Measurements from ENCODE around the gene NCOA6. TPM values are rescaled to one million over a fixed set of nuclear protein-coding genes. Genes with fewer than 3 reads are reported as not detected.
"Not testable (repeated sequence)": the region's sequence is repeated elsewhere in the genome, so short reads cannot be mapped to it uniquely, and the experiment has no call there.

Gene NCOA6
- polyA plus RNA-seq, 1 donor from 2014 or later = 13.0 TPM

DNA sequence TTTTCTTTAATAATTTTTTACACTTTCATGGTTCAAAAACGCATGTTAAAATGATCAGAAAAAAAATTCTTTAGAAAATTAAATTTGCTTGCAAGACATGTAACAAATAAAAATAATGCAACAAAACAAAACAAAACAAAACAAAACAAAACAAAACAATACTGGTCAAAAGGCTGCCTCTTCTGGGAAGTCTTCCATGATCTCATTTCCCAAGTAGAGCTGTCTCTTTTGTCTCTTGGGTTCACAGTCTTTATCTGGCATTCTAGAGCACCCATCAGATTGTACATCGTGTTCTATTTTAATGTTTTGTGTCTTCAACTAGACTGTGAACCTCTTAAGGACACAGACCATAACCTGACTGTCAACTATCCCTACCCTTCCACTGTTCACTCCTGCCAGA lies 96.0 kb downstream of the NCOA6 start:
- Histone ChIP-seq H3K36me3 (ENCODE audit: insufficient read depth, low read length) (peaks cover 5% of the 10 kb centered on the region), H3K27me3 (ENCODE audit: insufficient read depth, low read depth, low read length) (no peaks in the 10 kb centered on the region), H3F3A (ENCODE audit: insufficient read depth, low read length, poor library complexity, severe bottlenecking) (no peaks in the 10 kb centered on the region), H3K79me2 (replicated peaks; ENCODE audit: insufficient read depth, low read length) (no peaks in the 10 kb centered on the region), H2AFZ (ENCODE audit: low read depth, low read length) (no peak overlapping the region), H4K20me1 (ENCODE audit: insufficient read depth) (no peaks in the 10 kb centered on the region), H3K4me2 (ENCODE audit: low read length) (no peak overlapping the region), H3K4me3 (ENCODE audit: low read length) (no peak overlapping the region), H3K9ac (ENCODE audit: low read length) (no peak overlapping the region), H3K9me3 (ENCODE audit: low read length) (no peaks in the 10 kb centered on the region), H3K27ac (ENCODE audit: low read length) (no peak overlapping the region), H3K9me2 (ENCODE audit: insufficient read depth, low read length) (no peaks in the 10 kb centered on the region)
- TF ChIP-seq RAD21 (conservative IDR thresholded peaks at IDR 0.05) = no peak
- no peak for TF ChIP-seq POLR2AphosphoS5 (IDR thresholded peaks at IDR 0.05)
- TF ChIP-seq EZH2 (IDR thresholded peaks at IDR 0.05; ENCODE audit: borderline replicate concordance, insufficient read depth, low read length, poor library complexity, severe bottlenecking) = no peak
- no peak for TF ChIP-seq EP300 (conservative IDR thresholded peaks at IDR 0.05; ENCODE audit: poor library complexity, severe bottlenecking)
- no peak for TF ChIP-seq MXI1 (conservative IDR thresholded peaks at IDR 0.05; ENCODE audit: poor library complexity, severe bottlenecking)
- no peak for TF ChIP-seq TAF1 (IDR thresholded peaks at IDR 0.05; ENCODE audit: low read depth)
- TF ChIP-seq, protein P1, sequence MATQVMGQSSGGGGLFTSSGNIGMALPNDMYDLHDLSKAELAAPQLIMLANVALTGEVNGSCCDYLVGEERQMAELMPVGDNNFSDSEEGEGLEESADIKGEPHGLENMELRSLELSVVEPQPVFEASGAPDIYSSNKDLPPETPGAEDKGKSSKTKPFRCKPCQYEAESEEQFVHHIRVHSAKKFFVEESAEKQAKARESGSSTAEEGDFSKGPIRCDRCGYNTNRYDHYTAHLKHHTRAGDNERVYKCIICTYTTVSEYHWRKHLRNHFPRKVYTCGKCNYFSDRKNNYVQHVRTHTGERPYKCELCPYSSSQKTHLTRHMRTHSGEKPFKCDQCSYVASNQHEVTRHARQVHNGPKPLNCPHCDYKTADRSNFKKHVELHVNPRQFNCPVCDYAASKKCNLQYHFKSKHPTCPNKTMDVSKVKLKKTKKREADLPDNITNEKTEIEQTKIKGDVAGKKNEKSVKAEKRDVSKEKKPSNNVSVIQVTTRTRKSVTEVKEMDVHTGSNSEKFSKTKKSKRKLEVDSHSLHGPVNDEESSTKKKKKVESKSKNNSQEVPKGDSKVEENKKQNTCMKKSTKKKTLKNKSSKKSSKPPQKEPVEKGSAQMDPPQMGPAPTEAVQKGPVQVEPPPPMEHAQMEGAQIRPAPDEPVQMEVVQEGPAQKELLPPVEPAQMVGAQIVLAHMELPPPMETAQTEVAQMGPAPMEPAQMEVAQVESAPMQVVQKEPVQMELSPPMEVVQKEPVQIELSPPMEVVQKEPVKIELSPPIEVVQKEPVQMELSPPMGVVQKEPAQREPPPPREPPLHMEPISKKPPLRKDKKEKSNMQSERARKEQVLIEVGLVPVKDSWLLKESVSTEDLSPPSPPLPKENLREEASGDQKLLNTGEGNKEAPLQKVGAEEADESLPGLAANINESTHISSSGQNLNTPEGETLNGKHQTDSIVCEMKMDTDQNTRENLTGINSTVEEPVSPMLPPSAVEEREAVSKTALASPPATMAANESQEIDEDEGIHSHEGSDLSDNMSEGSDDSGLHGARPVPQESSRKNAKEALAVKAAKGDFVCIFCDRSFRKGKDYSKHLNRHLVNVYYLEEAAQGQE (IDR thresholded peaks at IDR 0.05; ENCODE audit: borderline replicate concordance) = no peak
- no peak for TF ChIP-seq SMC3 (conservative IDR thresholded peaks at IDR 0.05; ENCODE audit: poor library complexity)
- TF ChIP-seq, protein P2, sequence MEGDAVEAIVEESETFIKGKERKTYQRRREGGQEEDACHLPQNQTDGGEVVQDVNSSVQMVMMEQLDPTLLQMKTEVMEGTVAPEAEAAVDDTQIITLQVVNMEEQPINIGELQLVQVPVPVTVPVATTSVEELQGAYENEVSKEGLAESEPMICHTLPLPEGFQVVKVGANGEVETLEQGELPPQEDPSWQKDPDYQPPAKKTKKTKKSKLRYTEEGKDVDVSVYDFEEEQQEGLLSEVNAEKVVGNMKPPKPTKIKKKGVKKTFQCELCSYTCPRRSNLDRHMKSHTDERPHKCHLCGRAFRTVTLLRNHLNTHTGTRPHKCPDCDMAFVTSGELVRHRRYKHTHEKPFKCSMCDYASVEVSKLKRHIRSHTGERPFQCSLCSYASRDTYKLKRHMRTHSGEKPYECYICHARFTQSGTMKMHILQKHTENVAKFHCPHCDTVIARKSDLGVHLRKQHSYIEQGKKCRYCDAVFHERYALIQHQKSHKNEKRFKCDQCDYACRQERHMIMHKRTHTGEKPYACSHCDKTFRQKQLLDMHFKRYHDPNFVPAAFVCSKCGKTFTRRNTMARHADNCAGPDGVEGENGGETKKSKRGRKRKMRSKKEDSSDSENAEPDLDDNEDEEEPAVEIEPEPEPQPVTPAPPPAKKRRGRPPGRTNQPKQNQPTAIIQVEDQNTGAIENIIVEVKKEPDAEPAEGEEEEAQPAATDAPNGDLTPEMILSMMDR (IDR thresholded peaks at IDR 0.05; ENCODE audit: poor library complexity, severe bottlenecking) = no peak

DNA sequence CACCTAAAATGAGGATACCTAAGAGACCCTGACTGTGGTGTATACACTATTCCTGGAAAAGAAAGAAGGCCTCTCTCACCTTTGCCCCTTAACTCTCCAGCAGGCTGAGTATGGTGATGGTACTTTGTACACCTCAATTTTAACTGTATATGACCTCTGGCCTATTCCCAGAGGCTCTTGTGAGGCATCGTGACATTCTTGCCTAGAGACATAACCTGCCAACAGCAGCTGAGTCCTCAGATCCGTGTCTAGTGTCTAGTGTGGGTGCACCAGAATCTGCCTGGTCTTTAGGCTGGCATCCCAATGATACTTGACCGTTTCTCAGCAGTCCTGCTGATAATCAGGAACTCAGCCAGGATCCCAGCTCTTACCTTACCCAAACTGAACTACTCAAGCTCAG lies 101.3 kb downstream of the NCOA6 start:
- TF ChIP-seq MXI1 (conservative IDR thresholded peaks at IDR 0.05; ENCODE audit: poor library complexity, severe bottlenecking) = no peak
- TF ChIP-seq, protein P1 (IDR thresholded peaks at IDR 0.05; ENCODE audit: borderline replicate concordance) = no peak
- H3K36me3 ChIP-seq (ENCODE audit: insufficient read depth, low read length) = peaks cover 5% of the 10 kb centered on the region

DNA sequence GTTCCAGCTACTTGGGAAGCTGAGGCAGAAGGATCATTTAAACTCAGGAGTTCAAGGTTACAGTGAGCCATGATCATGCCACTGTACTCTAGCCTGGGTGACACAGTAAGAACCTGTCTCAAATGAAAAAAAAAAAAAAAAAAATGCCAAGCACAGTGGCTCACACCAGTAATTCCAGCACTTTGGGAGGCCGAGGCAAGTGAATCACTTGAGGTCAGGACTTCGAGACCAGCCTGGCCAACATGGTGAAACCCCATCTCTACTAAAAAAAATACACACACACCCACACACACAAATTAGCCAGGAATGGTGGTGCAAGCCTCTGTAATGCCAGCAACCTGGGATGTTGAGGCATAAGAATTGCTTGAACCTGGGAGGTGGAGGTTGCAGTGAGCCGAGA lies 102.9 kb downstream of the NCOA6 start:
- H3K79me2 ChIP-seq (replicated peaks; ENCODE audit: insufficient read depth, low read length); H2AFZ ChIP-seq (ENCODE audit: low read depth, low read length); H3K27me3 ChIP-seq (ENCODE audit: insufficient read depth, low read depth, low read length); H3K9ac ChIP-seq (ENCODE audit: low read length); H3K27ac ChIP-seq (ENCODE audit: low read length); H3K9me2 ChIP-seq (ENCODE audit: insufficient read depth, low read length); H3K4me2 ChIP-seq (ENCODE audit: low read length); H4K20me1 ChIP-seq (ENCODE audit: insufficient read depth); H3K4me3 ChIP-seq (ENCODE audit: low read length); H3K36me3 ChIP-seq (ENCODE audit: insufficient read depth, low read length); H3K9me3 ChIP-seq (ENCODE audit: low read length); H3F3A ChIP-seq (ENCODE audit: insufficient read depth, low read length, poor library complexity, severe bottlenecking): not testable (repeated sequence)

More for the DNA sequence above, 101.3 kb downstream of the NCOA6 start:
- H2AFZ ChIP-seq (ENCODE audit: low read depth, low read length) = no peak overlapping the region
- no peak overlapping the region for H3K4me2 ChIP-seq (ENCODE audit: low read length)
- H3F3A ChIP-seq (ENCODE audit: insufficient read depth, low read length, poor library complexity, severe bottlenecking) = no peaks in the 10 kb centered on the region
- H3K27ac ChIP-seq (ENCODE audit: low read length) = no peak overlapping the region
- no peaks in the 10 kb centered on the region for H3K9me2 ChIP-seq (ENCODE audit: insufficient read depth, low read length)
- H4K20me1 ChIP-seq (ENCODE audit: insufficient read depth) = no peaks in the 10 kb centered on the region
- no peaks in the 10 kb centered on the region for H3K9me3 ChIP-seq (ENCODE audit: low read length)
- H3K9ac ChIP-seq (ENCODE audit: low read length) = no peak overlapping the region
- no peaks in the 10 kb centered on the region for H3K27me3 ChIP-seq (ENCODE audit: insufficient read depth, low read depth, low read length)
- H3K4me3 ChIP-seq (ENCODE audit: low read length) = no peak overlapping the region
- no peaks in the 10 kb centered on the region for H3K79me2 ChIP-seq (replicated peaks; ENCODE audit: insufficient read depth, low read length)
